ENCODE measurements around the gene ELAVL3. TPM values are rescaled to one million over a fixed set of nuclear protein-coding genes. Genes with fewer than 3 reads are reported as not detected.
A peak's percentile ranks its signal among the peaks of the same experiment; 100 is the strongest.

ELAVL3 gene
- total and polyA plus RNA-seq, 4 donors: 0.15 to 0.34 TPM; not detected in 2

DNA sequence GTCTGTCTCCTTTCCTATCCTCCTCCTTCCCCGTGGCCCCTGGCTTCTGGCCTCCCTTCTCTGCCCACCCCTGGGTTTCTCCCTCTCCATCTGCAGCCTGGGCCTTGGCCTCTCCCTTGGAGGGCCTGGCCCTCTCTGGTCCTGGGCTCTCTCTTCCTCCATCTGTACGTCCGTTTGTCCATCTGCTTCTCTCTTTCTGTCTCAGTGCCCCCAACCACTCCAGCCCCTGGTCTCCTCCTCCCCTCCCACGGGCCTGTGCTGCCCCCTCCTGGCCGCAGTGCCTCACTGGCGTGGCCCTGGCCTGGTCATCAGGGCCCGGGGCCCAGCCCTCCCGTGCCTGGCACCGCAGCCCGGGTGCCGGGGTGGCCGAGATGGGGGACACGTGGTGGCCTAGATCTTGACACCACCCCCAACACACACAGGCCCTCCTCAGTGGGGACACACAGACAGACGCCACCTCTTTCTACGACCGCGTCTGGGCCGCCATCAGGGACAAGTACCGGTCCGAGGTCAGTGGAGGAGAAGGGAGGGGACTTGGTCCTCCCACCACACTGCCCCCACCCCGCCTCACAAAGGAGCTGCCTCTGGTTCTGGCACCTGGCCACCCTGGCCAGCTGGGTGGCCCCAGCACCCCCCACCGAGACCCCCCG is 34.1 kb downstream of the ELAVL3 start:
- TF ChIP-seq CTCF (IDR thresholded peaks at IDR 0.05; ENCODE audit: control extremely low read depth, extremely low read depth): no peak
- peaks cover 0 to 1% (median 0%) of the 10 kb centered on the region in 5 donors for H3K4me1 ChIP-seq (ENCODE audit: control insufficient read depth in 5 of 5, insufficient read depth in 5 of 5, low read length in 5 of 5)
- no peak overlapping the region for H3K4me3 ChIP-seq
- peak in 2 of 3 donors; percentile 36 to 44 for DNase-seq
- no peak overlapping the region for H3K27ac ChIP-seq (ENCODE audit: low read depth in 1 of 2, low read length in 1 of 2)
- no peaks in the 10 kb centered on the region for H3K9me3 ChIP-seq (ENCODE audit: control insufficient read depth in 4 of 4, insufficient read depth in 3 of 4, low read length in 3 of 4)
- H3K36me3 ChIP-seq (ENCODE audit: control insufficient read depth in 4 of 4, insufficient read depth in 4 of 4, low read length in 4 of 4): peaks cover 7 to 67% (median 12%) of the 10 kb centered on the region in 4 donors
- no peak for ATAC-seq (ENCODE audit: insufficient read depth, low FRiP score)
- H3K27me3 ChIP-seq (ENCODE audit: control insufficient read depth in 3 of 3, insufficient read depth in 3 of 3, low read length in 2 of 3): no peaks in the 10 kb centered on the region
- WGBS, 2 donors: 70 to 79% methylated on average over 22 to 23 of the region's 23 CpGs
- H3K9ac ChIP-seq (ENCODE audit: insufficient read depth in 1 of 2, low read length in 2 of 2): no peak overlapping the region

- WGBS, 2 donors: 89 to 95% methylated on average over 12 to 14 of the region's 14 CpGs
- Histone ChIP-seq H3K4me1 (ENCODE audit: control insufficient read depth in 5 of 5, insufficient read depth in 5 of 5, low read length in 5 of 5) (no peaks in the 10 kb centered on the region), H3K27ac (ENCODE audit: low read depth in 1 of 2, low read length in 1 of 2) (no peak overlapping the region), H3K27me3 (ENCODE audit: control insufficient read depth in 3 of 3, insufficient read depth in 3 of 3, low read length in 2 of 3) (no peaks in the 10 kb centered on the region), H3K9me3 (ENCODE audit: control insufficient read depth in 4 of 4, insufficient read depth in 3 of 4, low read length in 3 of 4) (no peaks in the 10 kb centered on the region), H3K36me3 (ENCODE audit: control insufficient read depth in 4 of 4, insufficient read depth in 4 of 4, low read length in 4 of 4) (peaks cover 11 to 72% (median 17%) of the 10 kb centered on the region in 4 donors), H3K4me3 (no peak overlapping the region), H3K9ac (ENCODE audit: insufficient read depth in 1 of 2, low read length in 2 of 2) (no peak overlapping the region)
- DNase-seq: no peak
- TF ChIP-seq CTCF (IDR thresholded peaks at IDR 0.05; ENCODE audit: control extremely low read depth, extremely low read depth): no peak
- ATAC-seq (ENCODE audit: insufficient read depth, low FRiP score): no peak
Observed at GRCh38 chr19:11446271-11446651, 34.6 kb downstream of the ELAVL3 start.

DNA sequence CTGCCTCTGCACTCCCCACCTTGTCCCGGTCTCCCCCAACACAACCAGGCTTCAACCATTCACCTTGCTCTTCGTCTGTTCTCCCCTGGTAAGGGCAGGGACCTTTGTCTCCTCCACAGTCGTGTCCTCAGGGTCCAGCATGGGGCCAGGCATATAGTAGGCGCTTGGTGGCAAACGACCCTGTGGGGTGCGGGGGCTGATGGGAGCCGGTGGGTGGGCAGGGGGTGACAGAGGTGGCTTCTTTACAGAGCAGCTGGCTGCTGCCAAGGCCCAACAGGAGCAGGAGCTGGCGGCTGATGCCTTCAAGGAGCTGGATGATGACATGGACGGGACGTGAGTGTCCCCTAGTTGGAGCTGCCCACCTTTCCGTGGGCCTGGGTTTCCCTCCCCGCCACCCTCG is 35.7 kb downstream of the ELAVL3 start:
- Histone ChIP-seq H3K36me3 (ENCODE audit: control insufficient read depth in 4 of 4, insufficient read depth in 4 of 4, low read length in 4 of 4) (peaks cover 14 to 71% (median 22%) of the 10 kb centered on the region in 4 donors), H3K9me3 (ENCODE audit: control insufficient read depth in 4 of 4, insufficient read depth in 3 of 4, low read length in 3 of 4) (no peaks in the 10 kb centered on the region), H3K4me1 (ENCODE audit: control insufficient read depth in 5 of 5, insufficient read depth in 5 of 5, low read length in 5 of 5) (no peaks in the 10 kb centered on the region), H3K27ac (ENCODE audit: low read depth in 1 of 2, low read length in 1 of 2) (no peak overlapping the region), H3K27me3 (ENCODE audit: control insufficient read depth in 3 of 3, insufficient read depth in 3 of 3, low read length in 2 of 3) (no peaks in the 10 kb centered on the region), H3K4me3 (no peak overlapping the region), H3K9ac (ENCODE audit: insufficient read depth in 1 of 2, low read length in 2 of 2) (no peak overlapping the region)
- ATAC-seq (ENCODE audit: insufficient read depth, low FRiP score) (no peak), DNase-seq (no peak)
- TF ChIP-seq CTCF (IDR thresholded peaks at IDR 0.05; ENCODE audit: control extremely low read depth, extremely low read depth): no peak
- WGBS, 2 donors: 93% methylated on average over 13 of the region's 13 CpGs

- 83 to 90% methylated on average over 5 of the region's 5 CpGs for WGBS, 2 donors
- no peaks in the 10 kb centered on the region for H3K27me3 ChIP-seq (ENCODE audit: control insufficient read depth in 3 of 3, insufficient read depth in 3 of 3, low read length in 2 of 3)
Observed at GRCh38 chr19:11444059-11444458, 36.8 kb downstream of the ELAVL3 start.

More at GRCh38 chr19:11444059-11444458, 36.8 kb downstream of the ELAVL3 start:
- Histone ChIP-seq H3K9me3 (ENCODE audit: control insufficient read depth in 4 of 4, insufficient read depth in 3 of 4, low read length in 3 of 4) (no peaks in the 10 kb centered on the region), H3K36me3 (ENCODE audit: control insufficient read depth in 4 of 4, insufficient read depth in 4 of 4, low read length in 4 of 4) (peaks cover 11 to 68% (median 23%) of the 10 kb centered on the region in 4 donors), H3K9ac (ENCODE audit: insufficient read depth in 1 of 2, low read length in 2 of 2) (no peak overlapping the region), H3K4me1 (ENCODE audit: control insufficient read depth in 5 of 5, insufficient read depth in 5 of 5, low read length in 5 of 5) (no peaks in the 10 kb centered on the region), H3K4me3 (no peak overlapping the region), H3K27ac (ENCODE audit: low read depth in 1 of 2, low read length in 1 of 2) (no peak overlapping the region)
- no peak for TF ChIP-seq CTCF (IDR thresholded peaks at IDR 0.05; ENCODE audit: control extremely low read depth, extremely low read depth)
- ATAC-seq (ENCODE audit: insufficient read depth, low FRiP score) (no peak), DNase-seq (no peak)

All from lung (tissue), 12 donors.